ENCODE measurements around the gene CDK5RAP2.
"Not testable (repeated sequence)": the region's sequence is repeated elsewhere in the genome, so short reads cannot be mapped to it uniquely, and the experiment has no call there.

The CDK5RAP2 gene

DNA sequence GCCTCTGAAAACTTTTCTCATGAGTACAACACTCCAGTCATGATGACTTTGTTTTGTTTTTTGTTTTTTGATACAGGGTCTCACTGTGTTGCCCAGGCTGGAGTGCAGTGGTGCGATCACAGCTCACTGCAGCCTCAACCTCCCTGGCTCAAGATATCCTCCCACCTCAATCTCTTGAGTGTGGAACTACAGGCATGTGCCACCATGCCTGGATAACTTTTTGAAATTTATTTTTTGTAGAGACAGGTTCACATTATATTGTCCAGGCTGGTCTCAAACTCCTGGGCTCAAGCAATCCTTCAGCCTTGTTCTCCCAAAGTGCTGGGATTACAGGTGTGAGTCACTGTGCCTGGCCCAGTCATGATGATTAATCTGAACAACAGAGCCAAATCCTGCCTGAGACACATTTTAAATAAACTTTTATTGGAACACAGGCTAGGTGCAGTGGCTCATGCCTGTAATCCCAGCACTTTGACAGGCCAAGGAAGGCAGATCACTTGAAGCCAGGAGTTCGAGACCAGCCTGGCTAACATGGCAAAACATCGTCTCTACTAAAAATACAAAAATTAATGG lies 49.0 kb upstream of the CDK5RAP2 start:
- H3K36me3 ChIP-seq (ENCODE audit: control insufficient read depth in 2 of 2, insufficient read depth in 1 of 2, low read length in 2 of 2); H3K4me1 ChIP-seq (ENCODE audit: control insufficient read depth, insufficient read depth, low read length); H3K4me3 ChIP-seq (ENCODE audit: low read depth, low read length); H3K27ac ChIP-seq (ENCODE audit: extremely low read depth, low read depth, low read length); H3K9me3 ChIP-seq (ENCODE audit: control insufficient read depth, insufficient read depth, low read depth, low read length): not testable (repeated sequence)
- CTCF ChIA-PET = interaction anchor here (2.0 kb wide), 1 partner anchor 9 kb away, joined by 12 read pairs; no protein-coding TSS in a partner anchor
- POLR2A ChIA-PET = interaction anchor here (0.7 kb wide), 1 partner anchor 213 kb away, joined by 5 read pairs; no protein-coding TSS in a partner anchor

DNA sequence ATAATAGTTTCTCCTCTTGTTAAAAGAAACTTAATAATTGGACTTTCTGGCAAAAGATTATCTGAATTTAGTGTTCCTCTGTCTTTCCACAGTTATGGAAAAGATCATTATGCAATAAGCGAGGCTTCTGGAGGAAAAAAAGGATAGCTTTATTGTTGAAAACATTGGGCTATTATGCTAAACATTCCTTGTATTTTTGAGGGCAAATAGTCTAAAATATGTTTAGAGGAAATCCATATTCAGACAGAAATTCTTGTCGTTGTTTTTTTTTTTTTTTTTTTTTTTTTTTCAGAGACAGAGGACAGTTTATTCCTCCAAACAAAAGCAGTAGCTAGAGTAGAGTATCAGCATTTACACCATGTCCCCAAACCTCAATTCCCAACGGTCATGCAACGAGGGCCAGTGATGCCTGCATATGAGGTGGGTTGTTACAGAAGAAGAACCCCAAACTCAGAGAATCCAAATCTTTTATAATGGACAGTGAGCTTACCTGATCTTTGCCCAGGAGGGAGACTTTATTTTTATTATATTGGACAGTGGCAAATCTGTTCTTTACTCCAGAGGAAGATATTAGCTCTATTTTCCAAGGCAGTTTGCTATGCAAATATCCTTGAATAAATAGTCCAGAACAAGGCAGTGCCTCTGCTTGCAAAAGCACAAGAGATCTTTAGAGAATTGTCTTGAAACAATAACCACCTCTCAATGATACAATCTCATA lies 48.4 kb upstream of the CDK5RAP2 start:
- no peaks in the 10 kb centered on the region for H3K36me3 ChIP-seq (ENCODE audit: control insufficient read depth in 2 of 2, insufficient read depth in 1 of 2, low read length in 2 of 2)
- no peak for TF ChIP-seq ZNF707 (tag by site-specific recombination; IDR thresholded peaks at IDR 0.05)
- no peak for TF ChIP-seq SP7 (tag by site-specific recombination; IDR thresholded peaks at IDR 0.05)
- TF ChIP-seq ZNF391 (tag by site-specific recombination; IDR thresholded peaks at IDR 0.05; ENCODE audit: borderline replicate concordance, low read depth) = no peak
- TF ChIP-seq ZNF654 (tag by site-specific recombination; IDR thresholded peaks at IDR 0.05; ENCODE audit: low read depth) = no peak
- TF ChIP-seq ZNF211 (tag by site-specific recombination; IDR thresholded peaks at IDR 0.05; ENCODE audit: low read depth) = no peak
- CTCF ChIA-PET = interaction anchor here (0.6 to 2.0 kb wide), 3 partner anchors 8 to 81 kb away, joined by 3 to 12 read pairs (median 3); no protein-coding TSS in a partner anchor
- H3K4me3 ChIP-seq (ENCODE audit: low read depth, low read length) = no peak overlapping the region
- H3K4me1 ChIP-seq (ENCODE audit: control insufficient read depth, insufficient read depth, low read length) = peaks cover 3% of the 10 kb centered on the region; the same call in 1 of the 2 replicates
- POLR2A ChIA-PET = interaction anchor here (0.7 kb wide), 1 partner anchor 214 kb away, joined by 5 read pairs; no protein-coding TSS in a partner anchor
- H3K27ac ChIP-seq (ENCODE audit: extremely low read depth, low read depth, low read length) = no peak overlapping the region
- no peaks in the 10 kb centered on the region for H3K9me3 ChIP-seq (ENCODE audit: control insufficient read depth, insufficient read depth, low read depth, low read length)

DNA sequence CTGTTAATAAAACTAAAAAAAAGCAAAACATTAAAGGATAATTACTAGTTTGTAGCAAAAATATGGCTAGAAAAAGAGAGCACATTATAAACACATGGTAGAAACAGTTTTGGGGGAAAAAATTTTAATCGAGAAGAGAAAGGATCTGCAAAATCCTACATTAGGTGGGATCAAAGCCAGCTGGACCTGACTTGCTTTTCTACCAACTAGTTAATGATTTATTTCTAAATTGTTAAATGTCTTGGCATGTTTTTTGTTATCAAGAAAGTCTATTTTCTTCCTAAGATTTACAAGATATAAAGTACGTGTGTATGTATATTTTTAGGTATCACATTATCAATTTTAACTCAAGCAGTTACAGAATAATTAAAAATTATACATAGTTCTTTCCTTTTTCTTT lies 47.1 kb upstream of the CDK5RAP2 start:
- Histone ChIP-seq H3K27ac (ENCODE audit: extremely low read depth, low read depth, low read length) (no peak overlapping the region), H3K4me3 (ENCODE audit: low read depth, low read length) (no peak overlapping the region), H3K36me3 (ENCODE audit: control insufficient read depth in 2 of 2, insufficient read depth in 1 of 2, low read length in 2 of 2) (no peaks in the 10 kb centered on the region), H3K9me3 (ENCODE audit: control insufficient read depth, insufficient read depth, low read depth, low read length) (no peaks in the 10 kb centered on the region), H3K4me1 (ENCODE audit: control insufficient read depth, insufficient read depth, low read length) (peaks cover 3% of the 10 kb centered on the region; the same call in 1 of the 2 replicates)
- ChIA-PET POLR2A (no interaction called here), CTCF (interaction anchor here (0.7 kb wide), 1 partner anchor 50 kb away, joined by 3 read pairs; no protein-coding TSS in a partner anchor)
- TF ChIP-seq, protein P1, sequence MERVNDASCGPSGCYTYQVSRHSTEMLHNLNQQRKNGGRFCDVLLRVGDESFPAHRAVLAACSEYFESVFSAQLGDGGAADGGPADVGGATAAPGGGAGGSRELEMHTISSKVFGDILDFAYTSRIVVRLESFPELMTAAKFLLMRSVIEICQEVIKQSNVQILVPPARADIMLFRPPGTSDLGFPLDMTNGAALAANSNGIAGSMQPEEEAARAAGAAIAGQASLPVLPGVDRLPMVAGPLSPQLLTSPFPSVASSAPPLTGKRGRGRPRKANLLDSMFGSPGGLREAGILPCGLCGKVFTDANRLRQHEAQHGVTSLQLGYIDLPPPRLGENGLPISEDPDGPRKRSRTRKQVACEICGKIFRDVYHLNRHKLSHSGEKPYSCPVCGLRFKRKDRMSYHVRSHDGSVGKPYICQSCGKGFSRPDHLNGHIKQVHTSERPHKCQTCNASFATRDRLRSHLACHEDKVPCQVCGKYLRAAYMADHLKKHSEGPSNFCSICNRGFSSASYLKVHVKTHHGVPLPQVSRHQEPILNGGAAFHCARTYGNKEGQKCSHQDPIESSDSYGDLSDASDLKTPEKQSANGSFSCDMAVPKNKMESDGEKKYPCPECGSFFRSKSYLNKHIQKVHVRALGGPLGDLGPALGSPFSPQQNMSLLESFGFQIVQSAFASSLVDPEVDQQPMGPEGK (tag by site-specific recombination; IDR thresholded peaks at IDR 0.05) = no peak
- TF ChIP-seq SP3 (tag by site-specific recombination; IDR thresholded peaks at IDR 0.05) = no peak
- TF ChIP-seq, protein P2, sequence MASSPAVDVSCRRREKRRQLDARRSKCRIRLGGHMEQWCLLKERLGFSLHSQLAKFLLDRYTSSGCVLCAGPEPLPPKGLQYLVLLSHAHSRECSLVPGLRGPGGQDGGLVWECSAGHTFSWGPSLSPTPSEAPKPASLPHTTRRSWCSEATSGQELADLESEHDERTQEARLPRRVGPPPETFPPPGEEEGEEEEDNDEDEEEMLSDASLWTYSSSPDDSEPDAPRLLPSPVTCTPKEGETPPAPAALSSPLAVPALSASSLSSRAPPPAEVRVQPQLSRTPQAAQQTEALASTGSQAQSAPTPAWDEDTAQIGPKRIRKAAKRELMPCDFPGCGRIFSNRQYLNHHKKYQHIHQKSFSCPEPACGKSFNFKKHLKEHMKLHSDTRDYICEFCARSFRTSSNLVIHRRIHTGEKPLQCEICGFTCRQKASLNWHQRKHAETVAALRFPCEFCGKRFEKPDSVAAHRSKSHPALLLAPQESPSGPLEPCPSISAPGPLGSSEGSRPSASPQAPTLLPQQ (tag by site-specific recombination; IDR thresholded peaks at IDR 0.05) = no peak
- TF ChIP-seq, protein P3, sequence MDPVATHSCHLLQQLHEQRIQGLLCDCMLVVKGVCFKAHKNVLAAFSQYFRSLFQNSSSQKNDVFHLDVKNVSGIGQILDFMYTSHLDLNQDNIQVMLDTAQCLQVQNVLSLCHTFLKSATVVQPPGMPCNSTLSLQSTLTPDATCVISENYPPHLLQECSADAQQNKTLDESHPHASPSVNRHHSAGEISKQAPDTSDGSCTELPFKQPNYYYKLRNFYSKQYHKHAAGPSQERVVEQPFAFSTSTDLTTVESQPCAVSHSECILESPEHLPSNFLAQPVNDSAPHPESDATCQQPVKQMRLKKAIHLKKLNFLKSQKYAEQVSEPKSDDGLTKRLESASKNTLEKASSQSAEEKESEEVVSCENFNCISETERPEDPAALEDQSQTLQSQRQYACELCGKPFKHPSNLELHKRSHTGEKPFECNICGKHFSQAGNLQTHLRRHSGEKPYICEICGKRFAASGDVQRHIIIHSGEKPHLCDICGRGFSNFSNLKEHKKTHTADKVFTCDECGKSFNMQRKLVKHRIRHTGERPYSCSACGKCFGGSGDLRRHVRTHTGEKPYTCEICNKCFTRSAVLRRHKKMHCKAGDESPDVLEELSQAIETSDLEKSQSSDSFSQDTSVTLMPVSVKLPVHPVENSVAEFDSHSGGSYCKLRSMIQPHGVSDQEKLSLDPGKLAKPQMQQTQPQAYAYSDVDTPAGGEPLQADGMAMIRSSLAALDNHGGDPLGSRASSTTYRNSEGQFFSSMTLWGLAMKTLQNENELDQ (tag by site-specific recombination; IDR thresholded peaks at IDR 0.05; ENCODE audit: low read depth) = no peak
- TF ChIP-seq, protein P4, sequence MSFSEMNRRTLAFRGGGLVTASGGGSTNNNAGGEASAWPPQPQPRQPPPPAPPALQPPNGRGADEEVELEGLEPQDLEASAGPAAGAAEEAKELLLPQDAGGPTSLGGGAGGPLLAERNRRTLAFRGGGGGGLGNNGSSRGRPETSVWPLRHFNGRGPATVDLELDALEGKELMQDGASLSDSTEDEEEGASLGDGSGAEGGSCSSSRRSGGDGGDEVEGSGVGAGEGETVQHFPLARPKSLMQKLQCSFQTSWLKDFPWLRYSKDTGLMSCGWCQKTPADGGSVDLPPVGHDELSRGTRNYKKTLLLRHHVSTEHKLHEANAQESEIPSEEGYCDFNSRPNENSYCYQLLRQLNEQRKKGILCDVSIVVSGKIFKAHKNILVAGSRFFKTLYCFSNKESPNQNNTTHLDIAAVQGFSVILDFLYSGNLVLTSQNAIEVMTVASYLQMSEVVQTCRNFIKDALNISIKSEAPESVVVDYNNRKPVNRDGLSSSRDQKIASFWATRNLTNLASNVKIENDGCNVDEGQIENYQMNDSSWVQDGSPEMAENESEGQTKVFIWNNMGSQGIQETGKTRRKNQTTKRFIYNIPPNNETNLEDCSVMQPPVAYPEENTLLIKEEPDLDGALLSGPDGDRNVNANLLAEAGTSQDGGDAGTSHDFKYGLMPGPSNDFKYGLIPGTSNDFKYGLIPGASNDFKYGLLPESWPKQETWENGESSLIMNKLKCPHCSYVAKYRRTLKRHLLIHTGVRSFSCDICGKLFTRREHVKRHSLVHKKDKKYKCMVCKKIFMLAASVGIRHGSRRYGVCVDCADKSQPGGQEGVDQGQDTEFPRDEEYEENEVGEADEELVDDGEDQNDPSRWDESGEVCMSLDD (tag by site-specific recombination; IDR thresholded peaks at IDR 0.05) = no peak
- TF ChIP-seq ZNF394 (tag by site-specific recombination; IDR thresholded peaks at IDR 0.05; ENCODE audit: borderline replicate concordance) = no peak
- TF ChIP-seq ZNF140 (tag by site-specific recombination; IDR thresholded peaks at IDR 0.05) = no peak
- TF ChIP-seq ZNF677 (tag by site-specific recombination; IDR thresholded peaks at IDR 0.05) = no peak
- TF ChIP-seq ZNF223 (tag by site-specific recombination; IDR thresholded peaks at IDR 0.05) = no peak
